Fibroblast of lung (primary cell): ENCODE results near the gene SETBP1. TPM values are rescaled to one million over a fixed set of nuclear protein-coding genes. Genes with fewer than 3 reads are reported as not detected.

Experiments used
- DNase-seq, 2 donors: peaks; one replicate each; pipeline versions ENCODE4 v3.0.0 to v3.0.0-alpha.2; 2010; ENCODE audit warnings: low read depth in 2 of 2
- H2AFZ ChIP-seq: 2 replicates; pipeline ENCODE4 v1.5.1; 2012; ENCODE audit warnings: low read length, control low read depth, inconsistent platforms
- H3K27ac ChIP-seq: 2 replicates; pipeline ENCODE4 v1.5.1; 2011; ENCODE audit warnings: low read length, control low read depth; ENCODE audit not compliant: insufficient read depth
- H3K27me3 ChIP-seq: 2 replicates; pipeline ENCODE4 v1.5.1; 2011; ENCODE audit warnings: mild to moderate bottlenecking, low read length; ENCODE audit not compliant: control insufficient read depth, insufficient read depth
- H3K36me3 ChIP-seq: 2 replicates; pipeline ENCODE4 v1.5.1; 2011; ENCODE audit warnings: low read length; ENCODE audit not compliant: control insufficient read depth, insufficient read depth
- H3K4me1 ChIP-seq: 2 replicates; pipeline ENCODE4 v1.5.1; 2011; ENCODE audit warnings: low read length; ENCODE audit not compliant: control insufficient read depth, insufficient read depth; ENCODE audit errors: extremely low read depth
- H3K4me2 ChIP-seq: 2 replicates; pipeline ENCODE4 v1.5.1; 2011; ENCODE audit warnings: low read length, control low read depth; ENCODE audit not compliant: insufficient read depth; ENCODE audit errors: extremely low read depth
- H3K4me3 ChIP-seq, 4 experiments: fragments of 200-600 bp in 1 of 4; sonication (generic) in 1 of 4; replicated peaks in 1 of 4; 2 replicates each; pipeline ENCODE4 v1.5.1; 2011 to 2016; ENCODE audit warnings: low read length in 4 of 4, low read depth in 3 of 4, mild to moderate bottlenecking in 3 of 4, control low read depth in 2 of 4, inconsistent platforms in 1 of 4, mixed read lengths in 1 of 4; ENCODE audit not compliant: insufficient read depth in 1 of 4; ENCODE audit errors: control extremely low read depth in 1 of 4
- H3K79me2 ChIP-seq: 2 replicates; pipeline ENCODE4 v1.5.1; 2012; ENCODE audit warnings: mild to moderate bottlenecking, low read length, inconsistent platforms; ENCODE audit not compliant: control insufficient read depth, insufficient read depth
- H3K9ac ChIP-seq: 2 replicates; pipeline ENCODE4 v1.5.1; 2011; ENCODE audit warnings: mild to moderate bottlenecking, low read length, control low read depth; ENCODE audit not compliant: insufficient read depth
- H3K9me3 ChIP-seq: 2 replicates; pipeline ENCODE4 v1.5.1; 2012; ENCODE audit warnings: low read depth, low read length; ENCODE audit not compliant: control insufficient read depth, insufficient read depth
- H4K20me1 ChIP-seq: 2 replicates; pipeline ENCODE4 v1.5.1; 2011; ENCODE audit warnings: low read length; ENCODE audit not compliant: control insufficient read depth, insufficient read depth; ENCODE audit errors: extremely low read depth
- EZH2 ChIP-seq: IDR thresholded peaks from 2 replicates; pipeline ENCODE4 v1.5.1; 2012; ENCODE audit warnings: low read length, control low read depth, mild to moderate bottlenecking; ENCODE audit errors: missing control alignments
- polyA minus RNA-seq: library from RNA; depleted of rRNA, polyadenylated mRNA; stranded (reverse); fragments of >200 nt; gene quantifications from 2 replicates; pipeline ENCODE4 v1.2.3, GENCODE V29; 2011; ENCODE audit warnings: low replicate concordance
- polyA plus RNA-seq, 2 donors: library from polyadenylated mRNA; depleted of rRNA in 1 of 2; stranded (reverse) in 1 of 2; unstranded in 1 of 2; fragments of >200 nt; gene quantifications; 2 replicates each; pipeline ENCODE4 v1.2.1, GENCODE V29; 2011 to 2012; ENCODE audit warnings: missing spikeins in 1 of 2
- total RNA-seq: library from RNA; depleted of rRNA; stranded (reverse); fragments of >200 nt; gene quantifications from 2 replicates; pipeline ENCODE4 v1.2.1, GENCODE V29; 2014
- TF ChIP-seq, protein P1 (sequence below), 2 donors: IDR thresholded peaks in 1 of 2; conservative IDR thresholded peaks in 1 of 2; 1 replicate in 1 of 2; 2 replicates in 1 of 2; pipeline ENCODE4 v1.5.1; 2011 to 2012; ENCODE audit warnings: low read length in 2 of 2, control low read depth in 1 of 2, inconsistent platforms in 1 of 2, low read depth in 1 of 2, mild to moderate bottlenecking in 1 of 2

Gene SETBP1
- total RNA-seq, result 4.5 and 4.9 TPM in 2 replicates
- 1.9 and 5.4 TPM in 2 replicates for polyA plus RNA-seq
- polyA plus RNA-seq (2012), result 0.91 and 3.1 TPM in 2 replicates
- 2.7 and 5.2 TPM in 2 replicates for polyA minus RNA-seq

DNA sequence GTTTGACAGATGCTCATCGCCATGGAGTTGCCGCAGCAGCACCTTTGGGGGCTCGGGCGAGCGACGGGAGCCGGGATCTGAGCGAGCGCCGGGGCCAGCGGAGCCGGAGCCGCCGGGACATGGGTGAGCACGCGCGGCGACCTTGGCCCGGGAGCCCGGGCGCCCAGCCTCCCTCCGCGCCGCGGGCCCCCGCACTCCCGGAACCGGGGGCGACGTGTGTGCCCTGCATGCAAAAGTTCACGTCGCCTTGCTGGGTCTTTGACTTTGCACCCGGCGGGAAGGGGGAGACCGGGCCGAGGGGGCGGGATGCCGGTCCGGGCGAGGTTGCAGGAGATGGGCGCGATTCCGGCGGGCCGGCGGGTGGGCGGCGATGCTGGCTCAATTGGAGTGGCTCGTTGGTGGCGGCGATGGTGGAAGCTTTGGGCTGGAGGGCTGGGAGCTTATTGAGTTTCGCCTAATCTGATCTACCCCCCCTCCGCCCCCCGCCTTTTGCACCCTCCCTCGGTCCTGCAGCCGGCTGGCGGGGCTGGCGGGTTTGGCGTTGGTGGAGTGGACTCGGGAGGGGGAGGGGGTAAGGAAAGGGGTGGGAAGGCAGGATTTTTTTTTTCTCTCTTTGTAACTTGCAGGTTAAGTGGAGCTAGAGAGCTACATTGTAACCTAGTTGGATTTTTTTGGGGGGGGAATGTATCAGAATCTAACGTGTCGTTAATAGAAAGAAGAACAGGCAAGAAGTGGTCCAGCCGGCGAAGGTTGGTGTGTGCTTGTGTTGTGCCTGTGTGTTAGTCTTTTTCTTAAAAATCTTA is at the start of gene SETBP1:
SETBP1 (plus strand) TSS at position 616 of the 803 bp plus-strand sequence. CDS start 20,459 bp downstream, outside the sequence.
- Histone ChIP-seq H3K9me3 (no peaks in the 10 kb centered on the region), H3K4me3 (peak within 1 kb of the TSS; percentile 60 to 78 (median 71)), H3K36me3 (no peaks in the 10 kb centered on the region), H3K27me3 (no peaks in the 10 kb centered on the region), H3K27ac (peak within 1 kb of the TSS; percentile 37), H3K4me2 (peak within 1 kb of the TSS; percentile 93), H2AFZ (peak within 1 kb of the TSS; percentile 39), H3K9ac (peak within 1 kb of the TSS; percentile 48), H4K20me1 (no peaks in the 10 kb centered on the region), H3K4me1 (peaks cover 11% of the 10 kb centered on the region), H3K79me2 (no peaks in the 10 kb centered on the region)
- DNase-seq, result peak; percentile 61 to 72
- no peak for TF ChIP-seq EZH2
- TF ChIP-seq, protein P1, sequence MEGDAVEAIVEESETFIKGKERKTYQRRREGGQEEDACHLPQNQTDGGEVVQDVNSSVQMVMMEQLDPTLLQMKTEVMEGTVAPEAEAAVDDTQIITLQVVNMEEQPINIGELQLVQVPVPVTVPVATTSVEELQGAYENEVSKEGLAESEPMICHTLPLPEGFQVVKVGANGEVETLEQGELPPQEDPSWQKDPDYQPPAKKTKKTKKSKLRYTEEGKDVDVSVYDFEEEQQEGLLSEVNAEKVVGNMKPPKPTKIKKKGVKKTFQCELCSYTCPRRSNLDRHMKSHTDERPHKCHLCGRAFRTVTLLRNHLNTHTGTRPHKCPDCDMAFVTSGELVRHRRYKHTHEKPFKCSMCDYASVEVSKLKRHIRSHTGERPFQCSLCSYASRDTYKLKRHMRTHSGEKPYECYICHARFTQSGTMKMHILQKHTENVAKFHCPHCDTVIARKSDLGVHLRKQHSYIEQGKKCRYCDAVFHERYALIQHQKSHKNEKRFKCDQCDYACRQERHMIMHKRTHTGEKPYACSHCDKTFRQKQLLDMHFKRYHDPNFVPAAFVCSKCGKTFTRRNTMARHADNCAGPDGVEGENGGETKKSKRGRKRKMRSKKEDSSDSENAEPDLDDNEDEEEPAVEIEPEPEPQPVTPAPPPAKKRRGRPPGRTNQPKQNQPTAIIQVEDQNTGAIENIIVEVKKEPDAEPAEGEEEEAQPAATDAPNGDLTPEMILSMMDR (conservative IDR thresholded peaks at IDR 0.05 in 1 of 2, IDR thresholded peaks at IDR 0.05 in 1 of 2; ENCODE audit: low read depth in 1 of 2, low read length in 2 of 2), result no peak

DNA sequence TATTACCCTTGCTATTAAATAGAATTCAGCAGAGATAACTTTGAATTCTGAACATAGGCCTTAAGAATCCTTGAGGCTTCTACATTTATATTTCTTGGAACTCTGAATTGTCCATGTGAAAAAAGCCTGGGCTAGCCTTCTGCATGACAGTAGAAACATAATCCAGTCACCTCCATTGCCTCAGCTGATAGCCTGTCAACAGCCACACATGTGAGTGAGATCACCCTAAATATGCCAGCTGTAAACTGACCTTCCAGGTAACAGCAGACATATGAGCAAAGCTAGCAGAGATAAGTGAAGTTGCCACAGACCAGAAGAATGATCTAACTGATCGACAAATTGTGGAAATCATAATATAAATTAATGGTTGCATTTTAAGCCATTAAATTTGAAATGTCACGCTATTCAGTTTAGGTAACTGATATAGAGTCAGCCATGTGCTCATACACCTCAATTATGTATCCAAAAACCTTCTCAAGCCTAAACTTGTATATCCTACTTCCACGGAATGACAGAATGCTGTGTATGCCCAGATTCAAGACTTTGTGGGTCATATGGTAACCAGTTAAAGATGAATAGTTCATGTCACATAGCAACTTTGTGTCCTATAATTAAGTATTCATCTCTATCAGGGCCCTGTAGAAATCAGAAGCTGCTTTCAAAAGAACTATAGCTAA is 48.1 kb upstream of the SETBP1 start:
- H3K36me3 ChIP-seq, result no peaks in the 10 kb centered on the region
- H3K4me3 ChIP-seq, result no peak overlapping the region
- H3K9me3 ChIP-seq, result no peaks in the 10 kb centered on the region
- no peak overlapping the region for H2AFZ ChIP-seq
- no peaks in the 10 kb centered on the region for H3K79me2 ChIP-seq
- no peak overlapping the region for H3K27ac ChIP-seq
- H4K20me1 ChIP-seq, result no peaks in the 10 kb centered on the region
- no peak for TF ChIP-seq EZH2
- TF ChIP-seq, protein P1 (conservative IDR thresholded peaks at IDR 0.05 in 1 of 2, IDR thresholded peaks at IDR 0.05 in 1 of 2; ENCODE audit: low read depth in 1 of 2, low read length in 2 of 2), result no peak
- no peaks in the 10 kb centered on the region for H3K4me1 ChIP-seq
- no peak overlapping the region for H3K4me2 ChIP-seq
- H3K27me3 ChIP-seq, result no peaks in the 10 kb centered on the region
- no peak for DNase-seq
- H3K9ac ChIP-seq, result no peak overlapping the region

DNA sequence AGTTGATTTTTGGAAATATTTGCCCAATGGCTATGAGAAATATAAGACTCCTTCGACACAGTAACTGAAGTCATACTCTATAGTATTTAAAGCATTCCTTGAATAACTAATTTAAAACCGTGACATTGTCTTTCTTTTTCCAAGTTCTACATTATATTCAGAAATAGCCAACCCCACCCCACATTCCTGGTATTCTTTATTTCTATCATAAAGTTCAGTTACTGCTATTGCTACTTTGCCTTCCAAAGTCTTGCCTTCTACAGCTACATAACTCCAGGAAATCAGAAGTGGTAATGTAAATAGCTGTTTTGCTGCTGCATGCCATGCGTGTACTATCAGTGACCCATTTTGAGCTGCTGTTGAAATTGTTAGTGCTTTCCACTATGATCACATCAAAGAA is 45.1 kb upstream of the SETBP1 start:
- no peak overlapping the region for H2AFZ ChIP-seq
- no peaks in the 10 kb centered on the region for H4K20me1 ChIP-seq
- no peak overlapping the region for H3K27ac ChIP-seq
- TF ChIP-seq, protein P1 (conservative IDR thresholded peaks at IDR 0.05 in 1 of 2, IDR thresholded peaks at IDR 0.05 in 1 of 2; ENCODE audit: low read depth in 1 of 2, low read length in 2 of 2), result no peak
- TF ChIP-seq EZH2, result no peak
- H3K9me3 ChIP-seq, result no peaks in the 10 kb centered on the region
- H3K36me3 ChIP-seq, result no peaks in the 10 kb centered on the region
- DNase-seq, result no peak
- no peak overlapping the region for H3K4me3 ChIP-seq
- H3K79me2 ChIP-seq, result no peaks in the 10 kb centered on the region
- no peak overlapping the region for H3K9ac ChIP-seq
- no peaks in the 10 kb centered on the region for H3K27me3 ChIP-seq
- no peaks in the 10 kb centered on the region for H3K4me1 ChIP-seq
- H3K4me2 ChIP-seq, result no peak overlapping the region
